GM23338 (cell line): Measurements from ENCODE around the gene SUPT3H.

Experiments
- CREB1 ChIP-seq: fragments of 250-450 bp; sonication (Bioruptor Pico); IDR thresholded peaks from 2 replicates; pipeline ENCODE4 v1.5.0; 2020; ENCODE audit warnings: low read depth, mild to moderate bottlenecking, moderate library complexity
- CTCF ChIP-seq, 2 experiments: fragments of 200-600 bp in 1 of 2; sonication (generic) in 1 of 2; conservative IDR thresholded peaks; 2 replicates each; pipeline versions ENCODE4 v1.5.1 to v1.6.1; 2016 to 2017; ENCODE audit warnings: antibody characterized with exemption in 2 of 2, low read depth in 2 of 2, mild to moderate bottlenecking in 2 of 2, moderate library complexity in 1 of 2
- ETS1 ChIP-seq: IDR thresholded peaks from 2 replicates; pipeline ENCODE4 v1.6.1; 2016; ENCODE audit warnings: antibody characterized with exemption
- EZH2 ChIP-seq: fragments of 200-600 bp; sonication (generic); IDR thresholded peaks from one replicate; pipeline ENCODE4 v1.8.0; 2017; ENCODE audit warnings: antibody characterized with exemption, mild to moderate bottlenecking, low read depth; ENCODE audit not compliant: unreplicated experiment
- EZH2phosphoT487 ChIP-seq: fragments of 200-600 bp; sonication (generic); IDR thresholded peaks from one replicate; pipeline ENCODE4 v1.8.1; 2018; ENCODE audit warnings: antibody characterized with exemption; ENCODE audit not compliant: unreplicated experiment
- JUNB ChIP-seq: IDR thresholded peaks from one replicate; pipeline ENCODE4 v1.6.1; 2016; ENCODE audit warnings: antibody characterized with exemption; ENCODE audit not compliant: unreplicated experiment
- POLR2AphosphoS5 ChIP-seq: IDR thresholded peaks from 2 replicates; pipeline ENCODE4 v1.6.1; 2016; ENCODE audit warnings: antibody characterized with exemption, low read depth
- REST ChIP-seq: IDR thresholded peaks from one replicate; pipeline ENCODE4 v1.6.1; 2018; ENCODE audit warnings: antibody characterized with exemption; ENCODE audit not compliant: unreplicated experiment
- STAT1 ChIP-seq: IDR thresholded peaks from one replicate; pipeline ENCODE4 v1.6.1; 2016; ENCODE audit warnings: antibody characterized with exemption; ENCODE audit not compliant: unreplicated experiment
- ZNF114 ChIP-seq: fragments of 250-450 bp; sonication (Bioruptor Pico); IDR thresholded peaks from 2 replicates; pipeline ENCODE4 v1.5.0; 2020; ENCODE audit warnings: mild to moderate bottlenecking, moderate library complexity
- ZNF331 ChIP-seq: fragments of 250-450 bp; sonication (Bioruptor Pico); IDR thresholded peaks from 2 replicates; pipeline ENCODE4 v1.5.0; 2020; ENCODE audit warnings: low read depth, mild to moderate bottlenecking, moderate library complexity

- no peak for TF ChIP-seq EZH2
- no peak for TF ChIP-seq CTCF (conservative IDR thresholded peaks at IDR 0.05; ENCODE audit: low read depth in 2 of 2)
- TF ChIP-seq POLR2AphosphoS5, result no peak
- no peak for TF ChIP-seq ETS1
- TF ChIP-seq CREB1 (CRISPR knock-in tag), result no peak
- TF ChIP-seq EZH2phosphoT487, result no peak
- TF ChIP-seq REST, result no peak
- no peak for TF ChIP-seq STAT1
- TF ChIP-seq JUNB, result no peak
- no peak for TF ChIP-seq ZNF114
- TF ChIP-seq ZNF331 (CRISPR knock-in tag), result no peak
Observed at GRCh38 chr6:45415315-45415714, 37.6 kb upstream of the SUPT3H start.
